KMS-11 (cell line): ENCODE measurements around the gene HTRA1.

ENCODE experiments used
- H2AFZ ChIP-seq: fragments of 200-600 bp; sonication (generic); 2 replicates; pipeline ENCODE4 v1.6.1; 2016; ENCODE audit warnings: antibody characterized with exemption, mixed run types, low read depth
- H3K27ac ChIP-seq: fragments of 200-600 bp; sonication (generic); 2 replicates; pipeline ENCODE4 v1.6.1; 2016; ENCODE audit warnings: mild to moderate bottlenecking, mixed run types
- H3K27me3 ChIP-seq: fragments of 200-600 bp; sonication (generic); 2 replicates; pipeline ENCODE4 v1.6.1; 2017; ENCODE audit warnings: mild to moderate bottlenecking, low read depth, mixed run types, moderate library complexity; ENCODE audit not compliant: insufficient read depth
- H3K36me3 ChIP-seq: fragments of 200-600 bp; sonication (generic); 2 replicates; pipeline ENCODE4 v1.6.1; 2017; ENCODE audit warnings: mild to moderate bottlenecking, mixed run types; ENCODE audit not compliant: insufficient read depth
- H3K4me1 ChIP-seq: fragments of 200-600 bp; sonication (generic); 2 replicates; pipeline ENCODE4 v1.6.1; 2016; ENCODE audit warnings: mild to moderate bottlenecking, low read depth, mixed run types; ENCODE audit not compliant: poor library complexity, severe bottlenecking
- H3K4me2 ChIP-seq: fragments of 200-600 bp; sonication (generic); 2 replicates; pipeline ENCODE4 v1.7.0; 2016; ENCODE audit warnings: mild to moderate bottlenecking, mixed run types
- H3K4me3 ChIP-seq: fragments of 200-600 bp; sonication (generic); IDR thresholded peaks from 2 replicates; pipeline ENCODE4 v1.6.1; 2017; ENCODE audit warnings: low read depth, low read length, mixed read lengths; ENCODE audit not compliant: insufficient read depth
- H3K79me2 ChIP-seq: fragments of 200-600 bp; sonication (generic); 2 replicates; pipeline ENCODE4 v1.6.1; 2016; ENCODE audit warnings: low read depth, mixed run types; ENCODE audit not compliant: insufficient read depth
- H3K9ac ChIP-seq: fragments of 200-600 bp; sonication (generic); 2 replicates; pipeline ENCODE4 v1.6.1; 2016; ENCODE audit warnings: mild to moderate bottlenecking, mixed run types
- H4K20me1 ChIP-seq: fragments of 200-600 bp; sonication (generic); 2 replicates; pipeline ENCODE4 v1.6.1; 2016; ENCODE audit warnings: mild to moderate bottlenecking, mixed run types; ENCODE audit not compliant: insufficient read depth
- CTCF ChIP-seq: fragments of 200-600 bp; sonication (generic); conservative IDR thresholded peaks from 2 replicates; pipeline ENCODE4 v1.6.1; 2017; ENCODE audit warnings: low read depth, mild to moderate bottlenecking, antibody characterized with exemption, low read length, moderate library complexity, mixed read lengths

Gene HTRA1

GRCh38 chr10:122422266-122422989 is 38.9 kb upstream of the HTRA1 start:
- TF ChIP-seq CTCF, result no peak
- Histone ChIP-seq H3K9ac (no peak overlapping the region), H3K4me1 (no peaks in the 10 kb centered on the region)

GRCh38 chr10:122424059-122424458 is 37.3 kb upstream of the HTRA1 start:
- TF ChIP-seq CTCF, result no peak
- Histone ChIP-seq H3K4me3 (no peak overlapping the region), H3K27ac (no peak overlapping the region), H3K79me2 (no peaks in the 10 kb centered on the region), H4K20me1 (no peaks in the 10 kb centered on the region), H3K9ac (no peak overlapping the region), H2AFZ (no peak overlapping the region), H3K36me3 (no peaks in the 10 kb centered on the region), H3K4me2 (no peak overlapping the region), H3K4me1 (no peaks in the 10 kb centered on the region), H3K27me3 (no peaks in the 10 kb centered on the region)

More at GRCh38 chr10:122422266-122422989, 38.9 kb upstream of the HTRA1 start:
- H3K27ac ChIP-seq, result no peak overlapping the region
- no peaks in the 10 kb centered on the region for H4K20me1 ChIP-seq
- H3K36me3 ChIP-seq, result no peaks in the 10 kb centered on the region
- no peak overlapping the region for H3K4me3 ChIP-seq
- H3K79me2 ChIP-seq, result no peaks in the 10 kb centered on the region
- no peak overlapping the region for H2AFZ ChIP-seq
- no peaks in the 10 kb centered on the region for H3K27me3 ChIP-seq
- no peak overlapping the region for H3K4me2 ChIP-seq

- no peak overlapping the region for H3K27ac ChIP-seq
- H3K27me3 ChIP-seq, result no peaks in the 10 kb centered on the region
- H3K4me2 ChIP-seq, result no peak overlapping the region
- no peaks in the 10 kb centered on the region for H4K20me1 ChIP-seq
- no peak overlapping the region for H2AFZ ChIP-seq
- H3K4me3 ChIP-seq, result no peak overlapping the region
- no peaks in the 10 kb centered on the region for H3K36me3 ChIP-seq
- no peaks in the 10 kb centered on the region for H3K79me2 ChIP-seq
- H3K9ac ChIP-seq, result no peak overlapping the region
- no peaks in the 10 kb centered on the region for H3K4me1 ChIP-seq
- TF ChIP-seq CTCF, result no peak
Measured at GRCh38 chr10:122426829-122427228, 34.5 kb upstream of the HTRA1 start.

- Histone ChIP-seq H3K36me3 (no peaks in the 10 kb centered on the region), H3K4me2 (no peak overlapping the region), H3K4me3 (no peak overlapping the region), H3K27ac (no peak overlapping the region), H2AFZ (no peak overlapping the region), H3K27me3 (no peaks in the 10 kb centered on the region), H4K20me1 (no peaks in the 10 kb centered on the region), H3K4me1 (no peaks in the 10 kb centered on the region), H3K9ac (no peak overlapping the region), H3K79me2 (no peaks in the 10 kb centered on the region)
- TF ChIP-seq CTCF, result no peak
Measured at GRCh38 chr10:122427280-122427679, 34.1 kb upstream of the HTRA1 start.
